ENCODE measurements around the gene CLASP2. TPM values are rescaled to one million over a fixed set of nuclear protein-coding genes. Genes with fewer than 3 reads are reported as not detected.
"Not testable (repeated sequence)": the region's sequence is repeated elsewhere in the genome, so short reads cannot be mapped to it uniquely, and the experiment has no call there.

The CLASP2 gene
- 41.0 and 41.1 TPM in 2 replicates for total RNA-seq (2014; rRNA removed; shearing (Covaris generic))

DNA sequence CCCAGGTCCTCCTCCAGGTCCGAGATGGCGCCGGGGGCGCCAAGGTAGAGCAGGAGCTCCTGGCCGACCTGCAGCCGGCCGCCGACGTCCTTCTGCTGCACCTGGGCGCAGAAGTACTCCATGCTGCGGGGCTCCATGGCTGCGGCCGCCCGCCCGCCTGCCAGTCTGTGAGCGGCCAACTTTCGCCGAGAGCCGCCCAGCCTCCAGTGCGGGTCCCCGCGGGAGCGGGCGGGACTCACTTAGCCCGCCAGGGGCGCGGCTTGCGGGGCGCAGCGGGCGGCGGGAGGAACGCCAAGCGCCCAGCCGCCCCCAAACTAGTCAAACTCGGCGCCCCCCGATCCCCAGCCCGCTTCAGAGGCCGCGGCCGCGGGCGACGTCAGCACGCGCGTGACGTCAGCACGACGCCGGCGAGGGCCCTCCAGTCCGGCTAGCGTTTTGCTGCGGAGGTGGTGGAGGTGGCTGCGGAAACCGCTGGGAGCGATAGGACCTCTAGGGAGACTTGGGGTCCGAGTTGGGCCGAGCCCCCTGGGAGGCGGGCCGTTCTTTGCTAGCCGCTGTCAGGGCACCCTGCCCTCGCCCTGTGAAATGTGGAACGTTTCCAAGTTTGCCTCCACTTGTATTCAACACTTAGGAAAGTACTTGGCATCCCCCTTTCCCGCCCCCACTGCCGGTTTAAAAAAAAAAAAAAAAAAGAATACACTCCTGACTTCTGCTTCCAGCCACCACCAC is at the start of gene CLASP2:
CLASP2 (minus strand) TSS at position 389 of the 729 bp plus-strand sequence; CDS start at position 137, 252 bp downstream.
- H3K36me3 ChIP-seq (replicated peaks; ENCODE audit: control insufficient read depth, insufficient read depth, low read length): no peaks in the 10 kb centered on the region
- no peaks in the 10 kb centered on the region for H3K27me3 ChIP-seq (ENCODE audit: control insufficient read depth, insufficient read depth, low read length)
- DNase-seq: peak; percentile 92
- H3K4me3 ChIP-seq (ENCODE audit: insufficient read depth, low read depth, low read length): peak within 1 kb of the TSS; percentile 69

DNA sequence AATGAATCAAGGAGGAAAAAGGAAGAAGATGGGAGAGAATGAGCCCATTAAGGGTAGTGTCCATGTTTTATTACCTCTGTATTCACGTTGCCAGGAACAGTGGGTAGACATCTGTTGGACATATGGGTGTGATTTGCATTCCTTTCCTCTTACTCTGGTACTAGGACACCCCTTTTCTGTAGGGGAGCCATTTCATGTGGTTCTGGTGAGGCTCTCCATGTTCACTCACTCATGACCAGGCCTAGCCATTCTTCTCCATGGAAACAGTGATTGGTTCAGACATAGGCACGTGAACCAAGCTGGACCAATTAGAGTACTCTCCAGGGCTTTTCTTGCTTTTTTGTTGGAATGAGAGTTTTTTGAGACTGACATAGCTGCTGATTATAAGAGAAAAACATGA is 40.8 kb upstream of the CLASP2 start:
- DNase-seq: no peak

DNA sequence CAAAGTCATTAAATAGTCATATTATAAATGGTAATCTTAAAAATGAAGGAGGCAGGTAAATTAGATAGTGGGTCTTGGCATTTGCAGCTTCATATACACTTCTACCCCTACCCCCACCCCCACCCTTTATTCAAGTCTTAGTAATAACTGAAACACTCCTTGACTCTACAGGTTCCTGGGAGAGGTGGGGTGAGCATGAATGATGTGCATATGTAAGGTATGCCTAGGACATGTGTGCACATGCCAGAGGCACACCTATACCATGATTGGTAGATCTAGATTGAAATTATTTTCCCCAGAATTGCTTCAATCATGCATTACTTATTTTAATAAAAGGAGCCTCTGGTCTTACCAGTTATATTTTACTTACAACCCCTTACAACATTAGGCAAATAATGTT is 40.2 kb upstream of the CLASP2 start:
- Histone ChIP-seq H3K36me3 (replicated peaks; ENCODE audit: control insufficient read depth, insufficient read depth, low read length) (no peaks in the 10 kb centered on the region), H3K27me3 (ENCODE audit: control insufficient read depth, insufficient read depth, low read length) (no peaks in the 10 kb centered on the region), H3K4me3 (ENCODE audit: insufficient read depth, low read depth, low read length) (no peak overlapping the region)
- no peak for DNase-seq

More for the DNA sequence above, 40.8 kb upstream of the CLASP2 start:
- Histone ChIP-seq H3K27me3 (ENCODE audit: control insufficient read depth, insufficient read depth, low read length) (no peaks in the 10 kb centered on the region), H3K4me3 (ENCODE audit: insufficient read depth, low read depth, low read length) (no peak overlapping the region), H3K36me3 (replicated peaks; ENCODE audit: control insufficient read depth, insufficient read depth, low read length) (no peaks in the 10 kb centered on the region)

DNA sequence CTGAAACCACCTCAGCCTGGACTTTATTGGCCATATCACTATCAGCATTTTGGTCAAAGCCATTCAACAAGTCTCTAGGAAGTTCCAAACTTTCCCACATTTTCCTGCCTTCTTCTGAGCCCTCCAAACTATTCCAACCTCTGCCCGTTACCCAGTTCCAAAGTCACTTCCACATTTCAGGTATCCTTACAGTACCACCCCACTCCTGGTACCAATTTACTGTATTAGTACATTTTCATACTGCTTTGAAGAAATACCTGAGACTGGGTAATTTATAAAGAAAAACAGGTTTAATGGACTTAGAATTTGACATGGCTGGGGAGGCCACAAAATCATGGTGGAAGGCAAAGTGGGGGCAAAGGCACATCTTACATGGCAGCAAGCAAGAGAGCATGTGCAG is 36.3 kb upstream of the CLASP2 start:
- not testable (repeated sequence) for H3K27me3 ChIP-seq (ENCODE audit: control insufficient read depth, insufficient read depth, low read length); DNase-seq; H3K36me3 ChIP-seq (replicated peaks; ENCODE audit: control insufficient read depth, insufficient read depth, low read length); H3K4me3 ChIP-seq (ENCODE audit: insufficient read depth, low read depth, low read length)

DNA sequence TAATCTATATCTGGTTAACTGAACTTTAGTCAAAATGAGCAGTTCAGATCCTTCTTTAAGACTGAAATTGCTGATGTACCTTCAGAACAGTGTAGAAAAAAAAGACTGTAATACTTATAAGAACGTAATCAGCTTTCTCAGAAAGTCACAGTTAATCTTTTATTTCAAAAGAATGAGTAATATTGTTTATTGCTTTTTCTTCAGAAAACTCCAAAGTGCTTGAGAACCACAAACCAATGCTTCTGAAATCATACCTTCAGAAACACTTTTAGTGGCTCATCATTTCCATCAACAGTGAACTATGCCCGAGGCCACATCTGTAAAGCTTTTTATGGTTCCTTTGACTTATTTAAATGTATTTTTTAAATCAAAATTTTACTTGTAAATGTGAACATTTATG is 33.3 kb upstream of the CLASP2 start:
- H3K27me3 ChIP-seq (ENCODE audit: control insufficient read depth, insufficient read depth, low read length): no peaks in the 10 kb centered on the region
- DNase-seq: no peak
- no peaks in the 10 kb centered on the region for H3K36me3 ChIP-seq (replicated peaks; ENCODE audit: control insufficient read depth, insufficient read depth, low read length)
- no peak overlapping the region for H3K4me3 ChIP-seq (ENCODE audit: insufficient read depth, low read depth, low read length)

DNA sequence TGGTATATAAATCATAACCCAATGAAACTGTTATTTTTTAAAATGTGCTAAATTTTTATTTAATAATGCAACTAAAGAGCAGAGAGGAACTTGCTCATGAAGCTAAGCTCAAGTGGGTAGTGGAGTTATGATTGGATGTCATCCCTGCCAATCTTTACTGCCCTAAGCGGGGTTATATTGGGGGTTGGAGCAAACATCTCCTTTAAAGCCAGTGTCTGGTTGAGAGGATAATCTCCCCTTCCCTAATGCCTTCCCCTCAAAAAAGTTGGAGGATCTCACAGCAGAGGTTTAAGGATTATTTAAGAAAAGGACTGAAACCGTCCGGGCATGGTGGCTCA is 32.1 kb upstream of the CLASP2 start:
- no peaks in the 10 kb centered on the region for H3K27me3 ChIP-seq (ENCODE audit: control insufficient read depth, insufficient read depth, low read length)
- no peaks in the 10 kb centered on the region for H3K36me3 ChIP-seq (replicated peaks; ENCODE audit: control insufficient read depth, insufficient read depth, low read length)
- DNase-seq: no peak
- H3K4me3 ChIP-seq (ENCODE audit: insufficient read depth, low read depth, low read length): no peak overlapping the region

DNA sequence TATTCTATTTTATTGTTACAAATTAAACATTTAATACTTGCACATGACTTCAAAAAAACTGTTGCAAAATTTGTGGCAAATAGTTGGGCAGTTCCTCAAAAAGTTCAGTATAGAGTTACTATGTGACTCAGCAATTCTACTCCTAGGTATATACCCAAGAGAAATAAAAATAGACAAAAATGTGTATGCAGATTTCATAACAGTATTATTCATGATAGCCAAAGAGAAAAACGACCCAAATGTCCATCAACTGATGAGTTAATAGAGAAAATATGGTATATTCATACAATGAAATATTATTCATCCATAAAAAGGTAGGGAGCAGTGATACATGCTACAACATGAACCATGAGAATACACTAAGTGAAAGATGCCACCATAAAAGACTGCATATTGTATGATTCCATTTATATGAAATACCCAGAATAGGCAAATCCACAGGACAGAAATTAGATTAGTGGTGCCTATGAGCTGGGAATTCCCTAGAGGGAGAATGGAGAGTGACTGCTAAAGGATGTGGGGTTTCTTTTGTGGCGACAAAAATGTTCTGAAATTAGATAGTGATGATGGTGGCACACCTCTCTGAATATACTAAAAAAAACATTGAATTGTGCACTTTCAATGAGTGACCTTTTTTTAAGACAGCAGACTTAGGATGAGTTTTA is 31.6 kb upstream of the CLASP2 start:
- no peak for DNase-seq
- Histone ChIP-seq H3K27me3 (ENCODE audit: control insufficient read depth, insufficient read depth, low read length) (no peaks in the 10 kb centered on the region), H3K36me3 (replicated peaks; ENCODE audit: control insufficient read depth, insufficient read depth, low read length) (no peaks in the 10 kb centered on the region), H3K4me3 (ENCODE audit: insufficient read depth, low read depth, low read length) (no peak overlapping the region)

DNA sequence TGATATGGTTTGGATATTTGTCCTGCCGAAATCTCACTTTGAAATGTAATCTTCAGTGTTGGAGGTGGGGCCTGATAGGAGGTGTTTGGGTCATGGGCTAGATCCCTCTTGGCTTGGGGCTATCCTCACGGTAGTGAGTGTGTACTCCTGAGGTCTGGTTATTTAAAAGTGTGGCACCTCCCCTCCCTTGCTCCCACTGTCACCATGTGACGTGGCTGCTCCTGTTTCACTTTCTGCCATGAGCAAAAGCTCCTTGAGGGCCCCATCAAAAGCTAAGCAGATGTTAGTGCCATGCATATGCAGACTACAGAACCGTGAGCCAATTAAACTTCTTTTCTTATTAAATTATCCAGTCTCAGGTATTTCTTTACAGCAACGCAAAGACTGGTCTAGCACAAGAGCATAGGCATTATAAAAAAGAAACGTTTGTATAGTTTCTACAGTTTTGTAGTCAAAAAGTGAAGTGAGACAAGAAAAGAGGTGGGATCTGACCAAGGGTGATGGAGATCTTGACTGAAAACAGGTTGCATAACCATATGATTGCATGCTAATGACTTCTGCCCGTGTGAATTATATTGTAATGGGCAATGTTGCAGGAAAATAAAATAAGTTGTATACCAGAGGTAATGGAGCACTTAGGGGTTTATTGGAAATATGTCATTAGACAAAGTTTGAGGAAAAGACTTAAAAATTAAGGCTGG is 28.5 kb upstream of the CLASP2 start:
- no peak for DNase-seq
- Histone ChIP-seq H3K4me3 (ENCODE audit: insufficient read depth, low read depth, low read length) (no peak overlapping the region), H3K27me3 (ENCODE audit: control insufficient read depth, insufficient read depth, low read length) (no peaks in the 10 kb centered on the region), H3K36me3 (replicated peaks; ENCODE audit: control insufficient read depth, insufficient read depth, low read length) (no peaks in the 10 kb centered on the region)

DNA sequence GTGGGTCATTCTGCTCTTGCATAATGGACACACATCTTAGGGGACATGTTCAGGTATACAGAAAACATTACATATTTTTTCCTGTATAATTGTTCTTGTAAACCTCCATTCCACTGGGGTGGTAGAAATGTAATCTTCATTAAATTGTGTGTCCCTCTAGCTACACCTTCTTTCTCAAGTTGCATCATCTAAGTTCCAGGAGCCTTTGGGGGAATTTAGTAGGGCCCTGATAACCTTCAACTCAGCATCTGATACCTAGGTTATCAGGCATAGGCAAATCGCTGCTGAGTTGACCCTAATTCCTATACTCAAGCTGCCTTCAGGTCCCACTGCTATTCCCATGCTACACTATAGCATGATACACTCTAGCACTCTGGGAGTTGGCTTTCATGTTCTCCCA is 19.1 kb upstream of the CLASP2 start:
- Histone ChIP-seq H3K27me3 (ENCODE audit: control insufficient read depth, insufficient read depth, low read length) (no peaks in the 10 kb centered on the region), H3K36me3 (replicated peaks; ENCODE audit: control insufficient read depth, insufficient read depth, low read length) (no peaks in the 10 kb centered on the region), H3K4me3 (ENCODE audit: insufficient read depth, low read depth, low read length) (no peak overlapping the region)
- DNase-seq: no peak

DNA sequence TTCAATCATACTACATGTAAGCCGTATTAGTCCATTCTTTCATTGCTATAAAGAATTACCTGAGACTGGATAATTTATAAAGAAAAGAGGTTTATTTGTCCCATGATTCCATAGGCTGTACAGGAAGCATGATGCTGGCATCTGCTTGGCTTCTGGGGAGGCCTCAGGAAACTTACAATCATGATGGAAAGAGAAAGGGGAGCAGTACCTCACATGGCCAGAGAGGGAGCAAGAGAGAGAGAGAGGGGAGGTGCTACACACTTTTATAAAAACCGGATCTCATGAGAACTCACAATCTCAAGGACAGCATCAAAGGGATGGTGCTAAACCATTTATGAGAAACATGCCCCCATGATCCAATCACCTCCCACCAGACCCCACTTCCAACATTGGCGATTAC is 14.3 kb upstream of the CLASP2 start:
- no peak for DNase-seq
- Histone ChIP-seq H3K27me3 (ENCODE audit: control insufficient read depth, insufficient read depth, low read length) (no peaks in the 10 kb centered on the region), H3K36me3 (replicated peaks; ENCODE audit: control insufficient read depth, insufficient read depth, low read length) (no peaks in the 10 kb centered on the region), H3K4me3 (ENCODE audit: insufficient read depth, low read depth, low read length) (no peak overlapping the region)

DNA sequence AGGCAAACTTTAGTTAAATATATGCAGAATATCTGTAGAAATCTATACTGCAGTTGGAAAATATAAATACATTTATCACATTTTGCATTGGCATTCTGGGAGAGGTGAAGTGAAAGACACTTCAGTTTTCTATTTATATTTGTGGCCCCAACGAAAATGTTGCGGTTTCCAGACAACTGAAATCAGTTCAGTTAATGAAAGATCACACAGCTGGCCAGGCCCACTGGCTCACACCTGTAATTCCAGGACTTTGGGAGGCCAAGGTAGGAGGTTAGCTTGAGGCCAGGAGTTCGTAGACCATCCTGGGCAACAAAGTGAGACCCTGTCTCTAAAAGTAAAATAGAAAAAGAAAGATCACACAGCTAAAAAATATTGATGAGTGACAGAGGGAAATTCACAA is 11.9 kb upstream of the CLASP2 start:
- H3K36me3 ChIP-seq (replicated peaks; ENCODE audit: control insufficient read depth, insufficient read depth, low read length): no peaks in the 10 kb centered on the region
- no peak for DNase-seq
- H3K27me3 ChIP-seq (ENCODE audit: control insufficient read depth, insufficient read depth, low read length): no peaks in the 10 kb centered on the region
- H3K4me3 ChIP-seq (ENCODE audit: insufficient read depth, low read depth, low read length): no peak overlapping the region

DNA sequence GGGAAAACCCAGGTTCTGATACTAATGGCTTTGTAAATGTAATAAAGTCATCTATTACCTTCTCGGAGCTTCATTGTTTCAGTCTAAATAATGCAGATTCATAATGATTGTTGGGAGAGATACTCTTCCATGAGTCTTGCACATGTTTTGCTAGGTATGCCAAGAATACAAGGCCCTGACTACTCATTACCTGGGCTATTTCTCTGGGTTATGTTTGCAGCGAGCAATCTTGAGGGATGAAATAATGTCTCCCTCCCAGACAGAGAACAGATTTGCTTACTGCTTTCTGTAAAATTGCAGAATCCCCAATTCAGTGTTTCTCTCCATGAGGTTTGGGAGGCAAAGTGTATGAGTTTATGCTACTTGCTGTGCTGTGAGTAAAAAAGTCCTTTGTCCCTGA is 6.2 kb upstream of the CLASP2 start:
- H3K27me3 ChIP-seq (ENCODE audit: control insufficient read depth, insufficient read depth, low read length): no peaks in the 10 kb centered on the region
- DNase-seq: no peak
- no peaks in the 10 kb centered on the region for H3K36me3 ChIP-seq (replicated peaks; ENCODE audit: control insufficient read depth, insufficient read depth, low read length)

DNA sequence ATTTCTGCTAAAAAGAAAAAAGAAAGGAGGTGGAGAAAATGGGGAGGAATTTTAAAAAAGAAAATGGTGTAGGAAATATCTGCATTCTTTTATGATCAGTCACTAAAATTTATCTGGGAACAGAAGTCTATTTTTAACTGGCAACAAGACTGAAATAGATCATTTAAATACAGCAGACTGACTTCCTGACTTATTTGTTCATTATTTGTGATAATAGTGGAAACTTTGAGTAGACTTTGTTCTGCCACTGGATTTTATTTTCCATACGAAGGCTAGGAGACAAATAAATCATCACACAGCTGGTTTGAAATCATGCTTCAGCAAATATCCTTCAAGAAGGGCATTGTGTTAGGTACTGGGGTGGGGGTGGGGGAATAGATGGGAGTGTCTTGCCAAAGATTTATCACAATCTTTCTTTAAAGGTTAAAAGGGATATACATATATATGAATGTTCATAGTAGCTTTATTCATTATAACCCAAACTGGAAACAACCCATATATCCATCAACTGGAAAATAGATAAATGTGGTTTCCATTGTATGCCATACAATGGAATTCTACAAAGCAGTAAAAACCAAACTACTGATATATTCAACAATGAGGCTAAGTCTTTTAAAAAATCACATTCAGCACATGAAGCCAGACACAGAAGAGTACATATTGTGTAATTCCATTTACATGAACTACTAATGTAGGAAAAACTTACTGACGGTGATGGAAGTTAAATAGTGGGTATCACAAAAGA is 4.7 kb upstream of the CLASP2 start:
- H3K4me3 ChIP-seq (ENCODE audit: insufficient read depth, low read depth, low read length): no peak overlapping the region
- DNase-seq: no peak
- no peaks in the 10 kb centered on the region for H3K36me3 ChIP-seq (replicated peaks; ENCODE audit: control insufficient read depth, insufficient read depth, low read length)
- H3K27me3 ChIP-seq (ENCODE audit: control insufficient read depth, insufficient read depth, low read length): no peaks in the 10 kb centered on the region

More for the DNA sequence above, 6.2 kb upstream of the CLASP2 start:
- H3K4me3 ChIP-seq (ENCODE audit: insufficient read depth, low read depth, low read length): no peak overlapping the region

DNA sequence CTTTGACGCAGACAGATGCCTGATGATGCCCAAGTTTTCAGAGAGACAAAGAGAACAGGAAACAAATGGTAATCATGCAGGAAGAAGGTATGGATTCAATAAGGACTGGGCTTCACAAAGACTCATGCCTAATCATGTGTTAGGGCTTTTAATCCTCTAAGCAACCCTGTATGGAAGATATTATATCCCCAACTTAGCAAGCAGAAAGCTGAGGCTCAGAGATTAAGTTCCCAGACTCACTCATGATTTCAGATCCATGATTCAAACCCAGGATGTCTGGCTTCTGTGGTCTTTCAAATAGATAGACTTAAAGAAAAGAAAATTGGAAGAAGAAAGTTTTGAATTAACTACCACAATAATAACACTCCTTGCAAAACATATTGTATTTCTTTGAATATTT is 4.1 kb upstream of the CLASP2 start:
- DNase-seq: no peak

DNA sequence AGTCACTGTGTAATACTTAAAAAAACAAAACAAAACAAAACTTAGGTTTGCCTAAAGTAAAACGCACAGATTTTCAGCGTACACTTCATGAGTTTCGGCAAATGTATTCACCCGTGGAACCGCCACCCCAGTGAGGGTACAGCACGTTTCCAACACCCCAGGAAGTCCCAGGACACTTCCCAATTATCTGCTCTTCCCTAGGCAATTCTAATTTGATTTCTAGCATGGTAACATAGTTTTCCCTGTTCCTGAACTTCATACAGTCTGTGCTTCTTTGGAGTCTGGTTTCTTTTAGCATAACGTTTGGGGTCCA is 497 bp upstream of the CLASP2 start:
- no peaks in the 10 kb centered on the region for H3K36me3 ChIP-seq (replicated peaks; ENCODE audit: control insufficient read depth, insufficient read depth, low read length)
- H3K27me3 ChIP-seq (ENCODE audit: control insufficient read depth, insufficient read depth, low read length): no peaks in the 10 kb centered on the region
- no peak for DNase-seq
- peak overlapping the region; percentile 69 for H3K4me3 ChIP-seq (ENCODE audit: insufficient read depth, low read depth, low read length)

More for the DNA sequence above, 4.1 kb upstream of the CLASP2 start:
- no peaks in the 10 kb centered on the region for H3K27me3 ChIP-seq (ENCODE audit: control insufficient read depth, insufficient read depth, low read length)
- no peaks in the 10 kb centered on the region for H3K36me3 ChIP-seq (replicated peaks; ENCODE audit: control insufficient read depth, insufficient read depth, low read length)
- no peak overlapping the region for H3K4me3 ChIP-seq (ENCODE audit: insufficient read depth, low read depth, low read length)

All from H7 (cell line).